RWPE2 (cell line): ENCODE results near the gene SEC14L5.

ENCODE experiments used
- ATAC-seq: fragments of 200-7000 bp; cut with Tn5 transposase; 3 replicates; pipeline ENCODE4 v1.9.1; 2021; ENCODE audit warnings: low read depth
- DNase-seq: peaks from one replicate; pipeline ENCODE4 v3.0.0-alpha.2; 2020; ENCODE audit warnings: low spot score
- H3K27ac ChIP-seq: fragments of 450-650 bp; 2 replicates; pipeline ENCODE4 v1.5.1; 2017; ENCODE audit warnings: mild to moderate bottlenecking; ENCODE audit not compliant: poor library complexity, severe bottlenecking
- H3K27me3 ChIP-seq: fragments of 250-450 bp; sonication (Bioruptor Pico); 2 replicates; pipeline ENCODE4 v1.5.1; 2021; ENCODE audit warnings: mild to moderate bottlenecking, moderate library complexity; ENCODE audit not compliant: insufficient read depth, poor library complexity, severe bottlenecking
- H3K36me3 ChIP-seq: fragments of 250-450 bp; sonication (Bioruptor Pico); 2 replicates; pipeline ENCODE4 v1.5.1; 2020; ENCODE audit warnings: low read depth, mild to moderate bottlenecking, moderate library complexity
- H3K4me1 ChIP-seq: fragments of 250-450 bp; sonication (Bioruptor Pico); 2 replicates; pipeline ENCODE4 v1.5.1; 2021; ENCODE audit warnings: mild to moderate bottlenecking, moderate library complexity; ENCODE audit not compliant: insufficient read depth, poor library complexity, severe bottlenecking
- H3K4me3 ChIP-seq: fragments of 250-450 bp; sonication (Bioruptor Pico); 2 replicates; pipeline ENCODE4 v1.5.1; 2021; ENCODE audit warnings: mild to moderate bottlenecking, moderate library complexity; ENCODE audit not compliant: severe bottlenecking
- H3K9me3 ChIP-seq: fragments of 250-450 bp; sonication (Bioruptor Pico); 2 replicates; pipeline ENCODE4 v1.5.1; 2021; ENCODE audit warnings: mild to moderate bottlenecking, moderate library complexity; ENCODE audit not compliant: severe bottlenecking
- CTCF ChIP-seq: fragments of 450-650 bp; IDR thresholded peaks from one replicate; pipeline ENCODE4 v1.5.1; 2017; ENCODE audit warnings: mild to moderate bottlenecking, moderate library complexity; ENCODE audit not compliant: poor library complexity, severe bottlenecking

The SEC14L5 gene

GRCh38 chr16:4934591-4934990, 23.5 kb upstream of the SEC14L5 start:
- peaks cover 4% of the 10 kb centered on the region for H3K4me1 ChIP-seq
- peaks cover 45% of the 10 kb centered on the region for H3K36me3 ChIP-seq
- no peaks in the 10 kb centered on the region for H3K9me3 ChIP-seq
- no peak for ATAC-seq
- peak overlapping the region; percentile 74 for H3K4me3 ChIP-seq
- H3K27me3 ChIP-seq = no peaks in the 10 kb centered on the region
- no peak for DNase-seq
- peak overlapping the region; percentile 79 for H3K27ac ChIP-seq
- TF ChIP-seq CTCF = no peak

GRCh38 chr16:4935241-4935855, 22.8 kb upstream of the SEC14L5 start:
- Histone ChIP-seq H3K4me3 (peak overlapping the region; percentile 74), H3K9me3 (no peaks in the 10 kb centered on the region), H3K4me1 (peaks cover 8% of the 10 kb centered on the region), H3K36me3 (peaks cover 37% of the 10 kb centered on the region), H3K27me3 (no peaks in the 10 kb centered on the region), H3K27ac (peak overlapping the region; percentile 79)
- DNase-seq = no peak
- no peak for TF ChIP-seq CTCF
- ATAC-seq = peak; percentile 62

- ATAC-seq = peak; percentile 37
- no peak for DNase-seq
- Histone ChIP-seq H3K36me3 (peaks cover 27% of the 10 kb centered on the region), H3K27me3 (no peaks in the 10 kb centered on the region), H3K4me1 (peaks cover 12% of the 10 kb centered on the region), H3K4me3 (peak overlapping the region; percentile 74), H3K27ac (peak overlapping the region; percentile 79), H3K9me3 (no peaks in the 10 kb centered on the region)
- peak; percentile 71 for TF ChIP-seq CTCF
These were observed 21.7 kb upstream of the SEC14L5 start for GRCh38 chr16:4936181-4936990.

GRCh38 chr16:4936991-4937781, 20.9 kb upstream of the SEC14L5 start, which contains the start of gene PPL:
Gene PPL (minus strand): TSS chr16:4937148. CDS start chr16:4937045, 103 bp downstream.
- Histone ChIP-seq H3K4me1 (peaks cover 12% of the 10 kb centered on the region), H3K4me3 (peak within 1 kb of the TSS; percentile 74), H3K27ac (peak within 1 kb of the TSS; percentile 79), H3K9me3 (no peaks in the 10 kb centered on the region), H3K36me3 (peaks cover 27% of the 10 kb centered on the region), H3K27me3 (no peaks in the 10 kb centered on the region)
- TF ChIP-seq CTCF = no peak
- peak; percentile 72 for ATAC-seq
- peak; percentile 91 for DNase-seq
